ENCODE data around the gene CHST11.

Gene CHST11

GRCh38 chr12:104747955-104748354 is 291.2 kb downstream of the CHST11 start:
- Histone ChIP-seq H3K4me3 (ENCODE audit: low read depth, low read length) (no peak overlapping the region), H3K9me3 (ENCODE audit: control insufficient read depth, insufficient read depth, low read depth, low read length) (no peaks in the 10 kb centered on the region), H3K4me1 (ENCODE audit: control insufficient read depth, insufficient read depth, low read length) (no peaks in the 10 kb centered on the region), H3K27ac (ENCODE audit: extremely low read depth, low read depth, low read length) (no peak overlapping the region), H3K36me3 (ENCODE audit: control insufficient read depth in 2 of 2, insufficient read depth in 1 of 2, low read length in 2 of 2) (no peaks in the 10 kb centered on the region)
- TF ChIP-seq ZNF354C (tag by site-specific recombination; IDR thresholded peaks at IDR 0.05; ENCODE audit: borderline replicate concordance, low read depth) (no peak), ZNF792 (tag by site-specific recombination; IDR thresholded peaks at IDR 0.05) (no peak), ZNF133 (tag by site-specific recombination; IDR thresholded peaks at IDR 0.05) (no peak), HIC1 (tag by site-specific recombination; IDR thresholded peaks at IDR 0.05) (no peak), YY1 (tag by site-specific recombination; IDR thresholded peaks at IDR 0.05) (no peak), ZNF555 (tag by site-specific recombination; conservative IDR thresholded peaks at IDR 0.05) (no peak), ZNF112 (tag by site-specific recombination; IDR thresholded peaks at IDR 0.05) (no peak), ZNF701 (tag by site-specific recombination; IDR thresholded peaks at IDR 0.05) (no peak), ZBTB17 (tag by site-specific recombination; IDR thresholded peaks at IDR 0.05) (no peak)
- ChIA-PET POLR2A (no interaction called here), CTCF (interaction anchor here (0.6 to 0.8 kb wide), 2 partner anchors 306 to 782 kb away, joined by 3 to 5 read pairs; no protein-coding TSS in a partner anchor)

- CTCF ChIA-PET: interaction anchor here (0.8 kb wide), 1 partner anchor 782 kb away, joined by 3 read pairs; no protein-coding TSS in a partner anchor
- POLR2A ChIA-PET: no interaction called here
- H3K4me3 ChIP-seq (ENCODE audit: low read depth, low read length): no peak overlapping the region
- H3K27ac ChIP-seq (ENCODE audit: extremely low read depth, low read depth, low read length): no peak overlapping the region
- TF ChIP-seq ZBTB7A (tag by site-specific recombination; IDR thresholded peaks at IDR 0.05; ENCODE audit: low read depth): no peak
- no peaks in the 10 kb centered on the region for H3K36me3 ChIP-seq (ENCODE audit: control insufficient read depth in 2 of 2, insufficient read depth in 1 of 2, low read length in 2 of 2)
- H3K4me1 ChIP-seq (ENCODE audit: control insufficient read depth, insufficient read depth, low read length): no peaks in the 10 kb centered on the region
- H3K9me3 ChIP-seq (ENCODE audit: control insufficient read depth, insufficient read depth, low read depth, low read length): no peaks in the 10 kb centered on the region
These were observed 291.6 kb downstream of the CHST11 start for GRCh38 chr12:104748356-104748755.

GRCh38 chr12:104748790-104749189 is 292.0 kb downstream of the CHST11 start:
- CTCF ChIA-PET: no interaction called here
- H3K27ac ChIP-seq (ENCODE audit: extremely low read depth, low read depth, low read length): no peak overlapping the region
- no peaks in the 10 kb centered on the region for H3K4me1 ChIP-seq (ENCODE audit: control insufficient read depth, insufficient read depth, low read length)
- no peak for TF ChIP-seq ATF2 (tag by site-specific recombination; IDR thresholded peaks at IDR 0.05; ENCODE audit: low read depth)
- no peak for TF ChIP-seq WT1 (tag by site-specific recombination; IDR thresholded peaks at IDR 0.05)
- no peak overlapping the region for H3K4me3 ChIP-seq (ENCODE audit: low read depth, low read length)
- POLR2A ChIA-PET: no interaction called here
- H3K36me3 ChIP-seq (ENCODE audit: control insufficient read depth in 2 of 2, insufficient read depth in 1 of 2, low read length in 2 of 2): no peaks in the 10 kb centered on the region
- H3K9me3 ChIP-seq (ENCODE audit: control insufficient read depth, insufficient read depth, low read depth, low read length): no peaks in the 10 kb centered on the region

- Histone ChIP-seq H3K27ac (ENCODE audit: extremely low read depth, low read depth, low read length) (no peak overlapping the region), H3K36me3 (ENCODE audit: control insufficient read depth in 2 of 2, insufficient read depth in 1 of 2, low read length in 2 of 2) (no peaks in the 10 kb centered on the region), H3K9me3 (ENCODE audit: control insufficient read depth, insufficient read depth, low read depth, low read length) (no peaks in the 10 kb centered on the region), H3K4me3 (ENCODE audit: low read depth, low read length) (no peak overlapping the region), H3K4me1 (ENCODE audit: control insufficient read depth, insufficient read depth, low read length) (no peaks in the 10 kb centered on the region)
- CTCF ChIA-PET: no interaction called here
- no peak for TF ChIP-seq MZF1 (tag by site-specific recombination; IDR thresholded peaks at IDR 0.05; ENCODE audit: borderline replicate concordance)
- TF ChIP-seq ZFHX2 (tag by site-specific recombination; conservative IDR thresholded peaks at IDR 0.05): no peak
- TF ChIP-seq ZNF530 (tag by site-specific recombination; IDR thresholded peaks at IDR 0.05; ENCODE audit: low read depth): no peak
- TF ChIP-seq ZNF610 (tag by site-specific recombination; IDR thresholded peaks at IDR 0.05; ENCODE audit: borderline replicate concordance): no peak
- no peak for TF ChIP-seq ZNF707 (tag by site-specific recombination; IDR thresholded peaks at IDR 0.05)
- TF ChIP-seq SCRT2 (tag by site-specific recombination; IDR thresholded peaks at IDR 0.05): 0 out of 2 replicates have a peak, but pooled peaks have one; percentile 39
- no peak for TF ChIP-seq ZNF23 (tag by site-specific recombination; IDR thresholded peaks at IDR 0.05; ENCODE audit: borderline replicate concordance)
- POLR2A ChIA-PET: no interaction called here
These were observed 292.8 kb downstream of the CHST11 start for GRCh38 chr12:104749545-104749944.

Data from HEK293 (cell line).